ENCODE measurements around the gene KCND3.
"Not testable (repeated sequence)": the region's sequence is repeated elsewhere in the genome, so short reads cannot be mapped to it uniquely, and the experiment has no call there.

Gene KCND3

DNA sequence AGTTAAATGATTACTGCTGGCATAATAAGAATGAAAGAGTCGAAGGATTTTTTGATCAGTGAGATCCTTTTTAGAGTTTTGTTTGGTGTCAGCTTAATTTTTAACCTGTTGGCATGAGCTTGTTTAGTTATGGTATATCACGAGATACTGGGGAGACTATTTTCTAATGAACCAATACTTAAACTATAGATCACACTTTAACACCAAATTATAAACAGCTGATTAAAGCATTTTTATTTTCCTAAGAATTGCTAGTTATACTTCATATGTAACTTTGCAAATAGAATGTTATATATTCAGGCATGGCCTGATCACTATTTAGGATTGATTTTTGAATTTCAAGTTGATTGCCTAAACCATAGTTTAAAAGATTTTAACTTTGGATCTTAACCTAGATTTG is 227.8 kb downstream of the KCND3 start:
- DNase-seq = no peak

- no peak for DNase-seq
Measured at GRCh38 chr1:111758373-111758772, 231.1 kb downstream of the KCND3 start.

DNA sequence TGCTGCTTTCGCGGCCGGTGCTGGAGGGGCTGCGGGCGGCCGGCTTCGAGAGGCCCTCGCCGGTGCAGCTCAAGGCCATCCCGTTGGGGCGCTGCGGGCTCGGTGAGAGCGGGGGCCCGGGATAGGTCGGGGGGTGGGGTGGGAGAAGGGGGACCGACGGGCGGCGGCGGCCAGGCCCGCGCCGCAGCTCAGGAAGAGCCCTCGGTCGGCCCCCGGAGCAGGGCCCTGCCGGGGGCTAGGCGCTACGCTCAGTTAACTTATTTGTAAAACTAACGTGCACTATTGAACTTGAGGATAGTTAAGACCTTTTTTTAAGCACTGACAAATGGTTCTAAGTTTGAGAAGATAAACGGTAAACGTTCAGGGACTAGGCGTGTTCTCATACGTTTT is 233.3 kb downstream of the KCND3 start:
- DNase-seq = no peak

DNA sequence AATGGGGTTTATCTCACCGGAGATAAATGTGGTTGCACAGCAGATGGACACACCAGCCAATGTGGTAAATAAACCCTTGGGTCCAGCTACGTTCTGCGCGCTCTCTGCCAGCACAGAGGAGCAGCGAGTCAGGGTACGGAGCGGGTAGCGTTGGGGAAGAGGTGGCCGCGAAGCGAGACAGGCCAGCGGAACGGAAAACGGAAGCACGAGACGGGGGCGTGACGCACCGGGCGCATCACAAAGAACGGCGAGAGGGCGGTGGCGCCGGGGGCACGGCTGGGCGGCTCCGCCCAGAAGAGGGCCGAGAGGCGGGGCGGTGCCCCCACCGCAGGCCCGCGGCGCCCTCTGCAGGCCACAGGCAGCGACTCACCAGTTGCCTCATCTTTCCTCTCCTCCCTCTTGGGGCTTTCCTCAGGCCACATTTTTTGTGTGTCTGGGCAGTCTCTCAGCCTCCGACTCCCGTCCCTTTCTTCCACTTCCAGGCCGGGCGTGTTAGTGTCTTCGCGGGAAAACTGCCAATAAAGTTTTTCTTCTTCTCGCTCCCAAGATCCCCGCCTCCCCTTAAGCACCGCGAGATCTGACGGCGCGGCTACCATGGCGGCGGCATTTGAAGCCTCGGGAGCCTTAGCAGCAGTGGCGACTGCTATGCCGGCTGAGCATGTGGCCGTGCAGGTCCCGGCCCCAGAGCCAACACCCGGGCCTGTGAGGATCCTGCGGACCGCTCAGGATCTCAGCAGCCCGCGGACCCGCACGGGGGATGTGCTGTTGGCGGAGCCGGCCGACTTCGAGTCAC is 233.9 kb downstream of the KCND3 start, which contains the start of gene DDX20:
Gene DDX20, plus strand, starts transcription at position 571 of the 793 bp plus-strand sequence. Its CDS starts 24 bp downstream, at position 595.
- peak; percentile 98 for DNase-seq

GRCh38 chr1:111754984-111755330 is 234.5 kb downstream of the KCND3 start:
- DNase-seq = no peak

- DNase-seq = no peak
Measured at GRCh38 chr1:111751906-111752575, 237.4 kb downstream of the KCND3 start.

- DNase-seq = no peak
Measured at GRCh38 chr1:111750856-111751255, 238.6 kb downstream of the KCND3 start.

DNA sequence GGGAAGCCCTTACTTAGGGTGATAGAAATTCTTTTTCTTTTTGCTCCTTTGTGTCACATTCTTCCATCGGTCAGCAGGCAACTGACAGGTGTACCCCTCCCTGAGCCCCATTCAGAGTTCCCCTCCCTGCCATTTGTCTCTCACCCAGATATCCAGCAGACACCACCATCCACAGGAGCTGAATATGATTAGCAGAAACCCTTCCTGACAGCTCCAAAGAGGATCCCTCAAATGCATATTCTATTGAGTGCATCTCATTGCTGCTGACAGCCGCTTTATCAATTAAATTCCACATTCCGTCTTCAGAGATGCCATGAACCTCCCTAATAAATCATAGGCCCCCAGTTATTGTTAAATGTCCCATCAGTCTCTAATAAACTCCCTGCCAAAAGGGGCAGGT is 239.8 kb downstream of the KCND3 start:
- DNase-seq = no peak

GRCh38 chr1:111747947-111748346 is 241.5 kb downstream of the KCND3 start:
- DNase-seq = no peak

DNA sequence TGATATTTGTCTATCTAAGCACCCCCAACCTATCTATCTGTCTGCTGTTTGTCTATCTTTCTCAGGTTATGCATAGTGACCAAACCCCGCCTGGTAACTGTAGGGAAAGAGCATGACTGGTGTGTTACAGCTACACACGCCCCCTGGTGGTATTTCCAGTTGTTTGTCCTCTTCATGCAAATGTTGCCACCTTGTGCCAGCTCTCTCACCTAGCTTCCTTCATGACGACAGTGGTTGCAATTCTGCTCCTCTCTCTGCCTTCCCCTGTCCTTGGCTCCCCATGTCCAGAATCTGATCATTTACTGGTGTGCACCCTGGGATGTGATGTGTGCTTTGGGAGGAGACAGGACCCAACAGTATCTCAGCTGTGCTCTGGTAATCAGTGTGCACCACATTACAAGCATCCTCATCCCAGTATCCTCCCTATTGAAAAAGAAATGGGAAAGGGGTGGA is 242.2 kb downstream of the KCND3 start:
- DNase-seq = peak; percentile 29

GRCh38 chr1:111746614-111746999 is 242.9 kb downstream of the KCND3 start:
- DNase-seq = no peak

DNA sequence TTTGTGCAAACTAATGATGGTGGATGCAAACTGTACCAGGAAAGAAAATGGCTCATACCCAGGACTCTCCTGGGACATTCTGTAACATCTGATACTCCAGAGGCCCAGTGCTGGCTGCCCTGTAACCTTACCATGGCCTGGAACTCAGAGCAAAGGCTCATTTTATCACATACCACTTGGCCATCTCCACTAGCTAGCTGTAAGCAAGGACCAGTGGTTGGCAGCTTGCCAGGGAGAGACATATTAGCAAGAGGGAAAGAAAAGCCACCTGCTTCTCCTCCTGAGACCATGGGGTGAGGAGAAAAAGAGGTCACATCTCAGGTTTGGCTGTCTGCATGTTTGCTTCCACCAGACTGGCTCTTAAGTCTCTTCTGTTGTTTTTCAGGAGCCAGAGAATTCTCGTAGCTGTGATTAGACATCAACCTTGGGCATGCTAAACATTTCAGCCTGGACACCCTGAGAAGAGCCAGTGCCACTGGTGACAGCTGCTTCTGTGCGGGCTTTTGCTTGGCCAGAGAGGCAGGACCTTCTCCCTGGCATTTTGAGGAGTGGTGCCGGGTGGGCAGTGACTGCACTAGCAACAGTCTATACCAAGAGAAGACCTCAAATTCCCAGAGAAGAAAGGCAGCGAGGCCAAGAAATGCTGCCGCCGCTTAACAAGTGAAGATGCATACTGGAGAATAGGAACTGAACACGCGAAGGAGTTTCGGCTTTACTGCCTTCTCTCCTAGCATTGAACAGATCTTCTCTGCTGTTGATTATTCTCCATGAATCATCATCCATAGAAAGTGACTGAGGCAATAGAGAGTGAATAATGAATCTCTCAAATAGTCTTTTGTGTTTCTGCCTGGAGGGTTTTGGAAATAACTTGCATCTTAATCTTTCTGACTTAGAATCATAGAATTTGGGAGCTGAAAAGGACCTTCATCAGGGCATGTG is 243.5 kb downstream of the KCND3 start:
- DNase-seq = no peak

DNA sequence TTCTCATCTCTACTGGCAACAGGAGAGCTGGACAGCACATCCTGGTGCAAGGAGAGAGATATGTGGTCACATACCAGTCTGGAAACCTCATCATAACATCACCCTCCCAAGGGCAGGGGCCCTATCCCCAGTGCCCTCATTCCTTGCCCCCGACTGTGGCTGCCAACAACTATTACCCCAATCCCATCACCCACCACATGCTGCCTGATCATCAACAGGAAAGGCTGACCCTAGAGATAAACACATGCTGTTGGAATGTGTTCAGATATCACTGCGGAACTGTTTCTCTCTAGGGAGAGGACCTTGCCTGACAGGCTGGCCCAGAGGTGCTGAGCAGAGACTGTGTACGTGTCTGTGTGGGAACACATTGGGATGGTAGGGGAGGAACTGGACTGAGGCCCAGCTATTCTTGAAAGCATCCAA is 245.8 kb downstream of the KCND3 start:
- peak; percentile 53 for DNase-seq

DNA sequence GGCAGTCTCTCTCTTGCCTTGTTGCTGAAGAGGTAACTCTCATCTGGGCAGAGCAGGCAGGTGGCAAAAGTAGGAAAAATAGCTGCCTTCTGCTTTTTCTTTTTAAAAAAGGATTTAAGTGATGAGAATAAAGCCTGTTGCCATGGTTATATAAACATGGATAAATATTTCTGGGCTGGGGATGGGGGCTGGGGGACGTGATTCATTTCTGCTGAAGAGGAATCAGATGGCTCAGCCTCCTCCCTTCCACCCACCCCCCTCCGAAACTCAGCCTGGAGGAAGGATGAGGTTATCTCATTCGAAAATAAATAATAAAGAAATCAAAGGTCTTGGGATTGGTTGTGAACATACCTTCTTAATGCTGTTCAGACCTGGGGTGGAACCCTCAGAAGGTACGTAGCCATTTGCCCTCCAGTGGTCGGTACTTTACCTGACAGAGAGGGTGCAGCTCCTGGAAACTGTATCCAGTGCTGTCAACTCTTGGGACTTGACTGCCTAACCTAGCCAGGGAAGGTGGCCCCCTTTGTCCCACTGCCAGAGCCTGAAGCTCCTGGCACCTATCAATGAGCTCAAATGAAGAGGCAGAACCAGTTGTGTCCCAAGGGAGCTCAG is 246.4 kb downstream of the KCND3 start:
- peak; percentile 49 for DNase-seq

- not testable (repeated sequence) for DNase-seq
Measured at GRCh38 chr1:111742292-111742691, 247.2 kb downstream of the KCND3 start.

DNA sequence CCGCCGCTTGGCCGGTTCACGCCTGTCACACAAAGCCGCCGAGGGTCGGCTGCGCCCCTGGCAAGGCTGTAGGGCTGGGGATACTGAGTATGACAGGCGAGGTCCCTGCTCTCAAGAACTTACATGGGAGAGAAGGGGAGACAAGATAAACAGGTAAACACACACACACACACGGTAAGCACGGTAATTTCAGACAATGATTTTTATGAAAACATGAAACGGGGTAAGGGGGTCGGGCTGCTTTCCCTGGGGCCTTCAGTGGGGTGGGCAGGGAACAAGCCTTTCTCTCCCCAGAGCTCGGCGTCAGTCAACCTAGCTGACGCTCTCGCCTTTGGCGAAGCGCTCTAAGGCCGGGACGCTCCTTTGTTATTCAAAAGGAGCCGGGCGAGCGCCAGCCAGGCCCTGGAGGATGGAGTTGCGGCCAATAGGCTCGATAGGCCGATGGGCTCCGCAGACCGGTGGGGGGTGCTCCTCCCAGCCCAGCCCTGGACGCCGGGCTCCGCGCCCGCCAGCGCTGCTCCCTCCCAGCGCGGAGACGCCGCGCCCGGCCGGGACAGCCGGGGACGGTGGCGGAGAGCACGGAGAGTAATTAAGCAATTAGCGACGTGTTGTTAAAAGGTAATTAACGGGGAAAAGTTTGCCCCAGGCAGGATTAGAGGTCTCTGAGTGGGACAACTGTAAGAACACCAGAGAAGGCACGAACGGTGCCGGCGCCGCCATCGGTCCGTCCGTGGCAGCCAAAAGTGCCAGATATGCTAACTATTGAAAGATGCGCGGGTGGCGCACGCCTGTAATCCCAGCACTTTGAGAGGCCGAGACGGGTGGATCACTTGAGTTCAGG is 249.3 kb downstream of the KCND3 start:
- peak; percentile 23 for DNase-seq

DNA sequence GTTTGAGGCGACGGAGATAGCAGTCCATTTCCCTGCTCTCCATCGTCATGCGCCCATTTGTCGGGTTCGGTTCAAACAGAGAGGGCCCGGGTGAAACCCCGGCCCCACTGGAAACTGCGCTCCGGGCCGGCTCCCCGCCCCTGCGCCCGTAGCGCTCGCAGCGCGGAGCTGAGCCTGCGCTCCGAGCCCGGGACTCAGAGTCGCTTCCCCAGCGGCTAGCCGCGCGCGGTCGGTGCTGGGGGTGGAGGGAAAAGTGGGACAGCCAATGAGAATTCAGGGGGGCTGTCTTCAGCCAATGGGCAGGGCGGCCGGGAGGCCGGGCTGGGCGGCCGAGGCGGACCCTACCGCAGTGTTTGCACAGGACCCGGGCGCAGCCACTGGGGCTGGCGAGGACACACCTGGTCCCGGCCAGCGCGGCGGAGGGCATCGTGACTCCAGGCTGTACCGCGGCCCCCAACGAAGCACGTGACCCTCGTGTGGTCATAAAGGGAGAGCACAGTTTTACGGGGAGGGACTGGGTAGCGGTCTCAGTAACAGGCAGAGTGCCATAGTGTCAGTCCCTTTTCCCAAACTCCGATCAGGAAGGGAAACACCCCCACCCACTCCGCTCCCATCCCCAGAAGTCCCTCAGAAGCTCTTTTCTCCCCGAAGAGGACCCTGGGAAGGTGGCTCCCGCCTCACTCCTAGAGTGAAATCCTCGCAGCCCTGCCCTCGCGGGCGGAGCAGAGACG is 250.1 kb downstream of the KCND3 start, which contains the start of gene INKA2:
Gene INKA2, minus strand, starts transcription at position 202 of the 731 bp plus-strand sequence. Its CDS starts 153 bp downstream, at position 49.
- peak; percentile 73 for DNase-seq

DNA sequence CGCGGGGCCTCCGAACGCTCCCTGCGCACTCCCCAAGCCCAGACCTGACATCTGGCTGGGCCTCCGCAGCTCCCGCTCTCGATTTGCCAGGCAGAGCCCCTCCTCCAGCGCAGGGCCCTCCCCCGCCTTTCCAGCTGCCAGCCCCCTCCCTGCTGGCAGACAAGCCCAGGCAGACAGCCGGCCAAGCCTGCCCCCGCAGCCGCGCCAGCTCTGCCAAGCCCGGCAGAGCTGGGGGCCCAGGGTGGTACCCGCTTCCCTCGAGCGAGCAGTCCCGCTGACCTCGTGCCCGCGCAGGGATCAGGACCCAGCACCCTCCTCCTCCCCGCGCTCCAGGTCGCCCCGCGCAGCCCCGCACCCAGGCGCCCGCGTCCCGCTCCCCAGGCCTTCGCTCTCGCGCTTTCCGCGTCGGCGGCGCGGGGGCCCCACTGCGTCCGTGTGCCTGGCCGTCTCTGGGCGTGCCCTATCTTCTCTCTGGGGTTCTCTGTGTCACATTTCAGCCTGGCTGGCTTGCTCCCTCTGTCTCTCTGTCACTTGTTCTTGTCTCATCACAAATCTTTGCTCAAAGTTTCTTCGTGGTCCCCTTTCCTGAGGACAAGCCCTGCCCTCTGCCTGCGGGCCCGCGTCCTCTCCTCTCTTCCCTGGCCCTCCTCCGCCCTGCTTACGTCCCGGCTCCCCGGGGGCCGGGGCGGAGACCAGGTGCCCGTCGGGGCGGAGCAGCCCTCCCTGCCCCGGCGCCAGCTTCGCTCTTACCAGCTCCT is 250.9 kb downstream of the KCND3 start:
- no peak for DNase-seq

- no peak for DNase-seq
Measured at GRCh38 chr1:111738133-111738435, 251.4 kb downstream of the KCND3 start.
